ENCODE data around the gene CHST9. TPM values are rescaled to one million over a fixed set of nuclear protein-coding genes. Genes with fewer than 3 reads are reported as not detected.

The CHST9 gene
- total and polyA plus RNA-seq, 4 donors: 0.42 to 6.4 (median 1.4) TPM

DNA sequence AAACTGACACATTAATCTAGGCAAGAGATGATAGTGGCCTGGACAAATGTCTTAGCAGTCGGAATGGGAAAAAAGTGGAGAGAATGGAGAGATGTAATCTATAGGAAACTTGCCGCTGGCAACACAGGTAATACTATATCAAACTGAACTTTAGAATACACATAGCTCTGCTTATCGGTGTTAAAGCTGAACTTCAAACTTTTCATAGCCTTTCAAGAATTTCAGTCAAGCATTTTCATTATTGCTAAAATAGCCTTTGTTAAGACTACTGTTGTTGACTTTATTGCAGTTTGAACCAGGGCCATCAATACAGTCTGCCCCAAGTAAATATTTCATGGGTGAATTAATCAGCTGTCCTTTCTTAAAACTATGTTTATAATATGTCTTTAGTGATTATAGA lies 12.9 kb upstream of the CHST9 start:
- no peak for DNase-seq (ENCODE audit: low spot score)
- TF ChIP-seq SP1 (IDR thresholded peaks at IDR 0.05) (no peak), RXRA (IDR thresholded peaks at IDR 0.05) (no peak), TAF1 (conservative IDR thresholded peaks at IDR 0.05) (no peak), HNF4A (conservative IDR thresholded peaks at IDR 0.05) (no peak), YY1 (IDR thresholded peaks at IDR 0.05) (no peak), FOXA1 (IDR thresholded peaks at IDR 0.05) (no peak), GABPA (IDR thresholded peaks at IDR 0.05 in 1 of 2, conservative IDR thresholded peaks at IDR 0.05 in 1 of 2) (no peak), FOXA2 (IDR thresholded peaks at IDR 0.05) (no peak), EGR1 (IDR thresholded peaks at IDR 0.05; ENCODE audit: low read depth in 2 of 2) (no peak), RAD21 (IDR thresholded peaks at IDR 0.05) (no peak), JUND (IDR thresholded peaks at IDR 0.05) (no peak), NR2F2 (IDR thresholded peaks at IDR 0.05) (no peak), HNF4G (IDR thresholded peaks at IDR 0.05) (no peak)
- TF ChIP-seq, protein P1, sequence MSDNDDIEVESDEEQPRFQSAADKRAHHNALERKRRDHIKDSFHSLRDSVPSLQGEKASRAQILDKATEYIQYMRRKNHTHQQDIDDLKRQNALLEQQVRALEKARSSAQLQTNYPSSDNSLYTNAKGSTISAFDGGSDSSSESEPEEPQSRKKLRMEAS (IDR thresholded peaks at IDR 0.05): no peak
- TF ChIP-seq, protein P2, sequence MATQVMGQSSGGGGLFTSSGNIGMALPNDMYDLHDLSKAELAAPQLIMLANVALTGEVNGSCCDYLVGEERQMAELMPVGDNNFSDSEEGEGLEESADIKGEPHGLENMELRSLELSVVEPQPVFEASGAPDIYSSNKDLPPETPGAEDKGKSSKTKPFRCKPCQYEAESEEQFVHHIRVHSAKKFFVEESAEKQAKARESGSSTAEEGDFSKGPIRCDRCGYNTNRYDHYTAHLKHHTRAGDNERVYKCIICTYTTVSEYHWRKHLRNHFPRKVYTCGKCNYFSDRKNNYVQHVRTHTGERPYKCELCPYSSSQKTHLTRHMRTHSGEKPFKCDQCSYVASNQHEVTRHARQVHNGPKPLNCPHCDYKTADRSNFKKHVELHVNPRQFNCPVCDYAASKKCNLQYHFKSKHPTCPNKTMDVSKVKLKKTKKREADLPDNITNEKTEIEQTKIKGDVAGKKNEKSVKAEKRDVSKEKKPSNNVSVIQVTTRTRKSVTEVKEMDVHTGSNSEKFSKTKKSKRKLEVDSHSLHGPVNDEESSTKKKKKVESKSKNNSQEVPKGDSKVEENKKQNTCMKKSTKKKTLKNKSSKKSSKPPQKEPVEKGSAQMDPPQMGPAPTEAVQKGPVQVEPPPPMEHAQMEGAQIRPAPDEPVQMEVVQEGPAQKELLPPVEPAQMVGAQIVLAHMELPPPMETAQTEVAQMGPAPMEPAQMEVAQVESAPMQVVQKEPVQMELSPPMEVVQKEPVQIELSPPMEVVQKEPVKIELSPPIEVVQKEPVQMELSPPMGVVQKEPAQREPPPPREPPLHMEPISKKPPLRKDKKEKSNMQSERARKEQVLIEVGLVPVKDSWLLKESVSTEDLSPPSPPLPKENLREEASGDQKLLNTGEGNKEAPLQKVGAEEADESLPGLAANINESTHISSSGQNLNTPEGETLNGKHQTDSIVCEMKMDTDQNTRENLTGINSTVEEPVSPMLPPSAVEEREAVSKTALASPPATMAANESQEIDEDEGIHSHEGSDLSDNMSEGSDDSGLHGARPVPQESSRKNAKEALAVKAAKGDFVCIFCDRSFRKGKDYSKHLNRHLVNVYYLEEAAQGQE (IDR thresholded peaks at IDR 0.05): no peak
- TF ChIP-seq, protein P3, sequence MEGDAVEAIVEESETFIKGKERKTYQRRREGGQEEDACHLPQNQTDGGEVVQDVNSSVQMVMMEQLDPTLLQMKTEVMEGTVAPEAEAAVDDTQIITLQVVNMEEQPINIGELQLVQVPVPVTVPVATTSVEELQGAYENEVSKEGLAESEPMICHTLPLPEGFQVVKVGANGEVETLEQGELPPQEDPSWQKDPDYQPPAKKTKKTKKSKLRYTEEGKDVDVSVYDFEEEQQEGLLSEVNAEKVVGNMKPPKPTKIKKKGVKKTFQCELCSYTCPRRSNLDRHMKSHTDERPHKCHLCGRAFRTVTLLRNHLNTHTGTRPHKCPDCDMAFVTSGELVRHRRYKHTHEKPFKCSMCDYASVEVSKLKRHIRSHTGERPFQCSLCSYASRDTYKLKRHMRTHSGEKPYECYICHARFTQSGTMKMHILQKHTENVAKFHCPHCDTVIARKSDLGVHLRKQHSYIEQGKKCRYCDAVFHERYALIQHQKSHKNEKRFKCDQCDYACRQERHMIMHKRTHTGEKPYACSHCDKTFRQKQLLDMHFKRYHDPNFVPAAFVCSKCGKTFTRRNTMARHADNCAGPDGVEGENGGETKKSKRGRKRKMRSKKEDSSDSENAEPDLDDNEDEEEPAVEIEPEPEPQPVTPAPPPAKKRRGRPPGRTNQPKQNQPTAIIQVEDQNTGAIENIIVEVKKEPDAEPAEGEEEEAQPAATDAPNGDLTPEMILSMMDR (IDR thresholded peaks at IDR 0.05; ENCODE audit: low read depth, low read length, missing input control): no peak
- TF ChIP-seq, protein P4, sequence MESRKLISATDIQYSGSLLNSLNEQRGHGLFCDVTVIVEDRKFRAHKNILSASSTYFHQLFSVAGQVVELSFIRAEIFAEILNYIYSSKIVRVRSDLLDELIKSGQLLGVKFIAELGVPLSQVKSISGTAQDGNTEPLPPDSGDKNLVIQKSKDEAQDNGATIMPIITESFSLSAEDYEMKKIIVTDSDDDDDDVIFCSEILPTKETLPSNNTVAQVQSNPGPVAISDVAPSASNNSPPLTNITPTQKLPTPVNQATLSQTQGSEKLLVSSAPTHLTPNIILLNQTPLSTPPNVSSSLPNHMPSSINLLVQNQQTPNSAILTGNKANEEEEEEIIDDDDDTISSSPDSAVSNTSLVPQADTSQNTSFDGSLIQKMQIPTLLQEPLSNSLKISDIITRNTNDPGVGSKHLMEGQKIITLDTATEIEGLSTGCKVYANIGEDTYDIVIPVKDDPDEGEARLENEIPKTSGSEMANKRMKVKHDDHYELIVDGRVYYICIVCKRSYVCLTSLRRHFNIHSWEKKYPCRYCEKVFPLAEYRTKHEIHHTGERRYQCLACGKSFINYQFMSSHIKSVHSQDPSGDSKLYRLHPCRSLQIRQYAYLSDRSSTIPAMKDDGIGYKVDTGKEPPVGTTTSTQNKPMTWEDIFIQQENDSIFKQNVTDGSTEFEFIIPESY (IDR thresholded peaks at IDR 0.05): no peak
- WGBS: 39% methylated on average over 3 of the region's 3 CpGs
- Histone ChIP-seq H3K9ac (ENCODE audit: low read depth in 1 of 2, low read length in 2 of 2) (no peak overlapping the region), H3K4me3 (ENCODE audit: low read depth in 1 of 3, low read length in 3 of 3) (no peak overlapping the region), H3K27me3 (ENCODE audit: control insufficient read depth in 4 of 4, insufficient read depth in 4 of 4, low read length in 3 of 4) (no peaks in the 10 kb centered on the region), H3K4me1 (ENCODE audit: control insufficient read depth in 4 of 4, insufficient read depth in 4 of 4, low read length in 3 of 4) (peaks cover 0 to 6% (median 3%) of the 10 kb centered on the region in 4 donors), H3K27ac (ENCODE audit: low read depth in 1 of 2, low read length in 2 of 2) (no peak overlapping the region), H3K9me3 (ENCODE audit: control insufficient read depth in 4 of 4, low read length in 3 of 4) (no peaks in the 10 kb centered on the region), H3K36me3 (ENCODE audit: control insufficient read depth in 4 of 4, insufficient read depth in 3 of 4, low read depth in 1 of 4, low read length in 3 of 4) (no peaks in the 10 kb centered on the region)

DNA sequence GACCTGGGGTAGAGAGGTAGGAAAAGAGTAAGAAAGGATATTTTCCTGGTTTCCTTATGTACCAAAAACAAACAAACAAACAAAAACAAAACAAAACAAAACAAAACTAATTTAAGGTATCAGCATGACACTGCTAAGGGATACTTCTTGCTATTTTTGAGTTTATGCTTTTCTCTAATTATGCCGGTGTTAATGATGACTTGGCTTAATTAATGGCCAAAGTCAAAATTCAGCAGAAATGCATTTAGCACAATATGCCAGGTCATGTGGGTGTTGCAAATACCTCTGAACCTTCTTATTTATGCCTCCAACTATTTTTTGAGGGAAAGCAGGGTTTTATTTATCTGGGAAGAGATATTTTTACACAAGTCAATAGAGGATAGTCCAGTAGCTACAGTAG lies 3.2 kb upstream of the CHST9 start:
- Histone ChIP-seq H3K9me3 (ENCODE audit: control insufficient read depth in 4 of 4, low read length in 3 of 4) (no peaks in the 10 kb centered on the region), H3K27me3 (ENCODE audit: control insufficient read depth in 4 of 4, insufficient read depth in 4 of 4, low read length in 3 of 4) (no peaks in the 10 kb centered on the region), H3K9ac (ENCODE audit: low read depth in 1 of 2, low read length in 2 of 2) (no peak overlapping the region), H3K36me3 (ENCODE audit: control insufficient read depth in 4 of 4, insufficient read depth in 3 of 4, low read depth in 1 of 4, low read length in 3 of 4) (no peaks in the 10 kb centered on the region), H3K4me1 (ENCODE audit: control insufficient read depth in 4 of 4, insufficient read depth in 4 of 4, low read length in 3 of 4) (peaks cover 0 to 22% (median 7%) of the 10 kb centered on the region in 4 donors), H3K4me3 (ENCODE audit: low read depth in 1 of 3, low read length in 3 of 3) (no peak overlapping the region), H3K27ac (ENCODE audit: low read depth in 1 of 2, low read length in 2 of 2) (no peak overlapping the region)
- no peak for DNase-seq (ENCODE audit: low spot score)
- WGBS: 93% methylated on average over 1 of the region's 1 CpG
- TF ChIP-seq EGR1 (IDR thresholded peaks at IDR 0.05; ENCODE audit: low read depth in 2 of 2) (no peak), JUND (IDR thresholded peaks at IDR 0.05) (no peak), FOXA1 (IDR thresholded peaks at IDR 0.05) (no peak), SP1 (IDR thresholded peaks at IDR 0.05) (no peak), NR2F2 (IDR thresholded peaks at IDR 0.05) (no peak), GABPA (IDR thresholded peaks at IDR 0.05 in 1 of 2, conservative IDR thresholded peaks at IDR 0.05 in 1 of 2) (no peak)
- TF ChIP-seq, protein P2 (IDR thresholded peaks at IDR 0.05): no peak
- TF ChIP-seq, protein P1 (IDR thresholded peaks at IDR 0.05): no peak
- TF ChIP-seq, protein P5, sequence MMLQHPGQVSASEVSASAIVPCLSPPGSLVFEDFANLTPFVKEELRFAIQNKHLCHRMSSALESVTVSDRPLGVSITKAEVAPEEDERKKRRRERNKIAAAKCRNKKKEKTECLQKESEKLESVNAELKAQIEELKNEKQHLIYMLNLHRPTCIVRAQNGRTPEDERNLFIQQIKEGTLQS (IDR thresholded peaks at IDR 0.05): no peak
- TF ChIP-seq, protein P3 (IDR thresholded peaks at IDR 0.05; ENCODE audit: low read depth, low read length, missing input control): no peak

Measured in liver (tissue), 9 donors.